Spleen (tissue), 11 donors: ENCODE data around the gene HACD2. TPM values are rescaled to one million over a fixed set of nuclear protein-coding genes. Genes with fewer than 3 reads are reported as not detected.

Experiments used
- DNase-seq: peaks from one replicate; pipeline ENCODE4 v3.0.0-alpha.2; 2020
- H3K27ac ChIP-seq, 8 donors: fragments of 200-600 bp; sonication (generic) in 7 of 8; 1 replicate in 4 of 8; 2 replicates in 4 of 8; pipeline versions ENCODE4 v1.5.0 to v1.8.0; 2016 to 2021; ENCODE audit warnings: inconsistent platforms in 4 of 8, mild to moderate bottlenecking in 4 of 8, moderate library complexity in 1 of 8
- H3K27me3 ChIP-seq, 7 donors: fragments of 200-600 bp; sonication (generic) in 6 of 7; replicated peaks in 1 of 7; 1 replicate in 4 of 7; 2 replicates in 3 of 7; pipeline versions ENCODE4 v1.5.0 to v1.8.0; 2016 to 2021; ENCODE audit warnings: inconsistent platforms in 3 of 7, mild to moderate bottlenecking in 1 of 7
- H3K36me3 ChIP-seq, 6 donors: fragments of 200-600 bp; sonication (generic) in 5 of 6; 1 replicate in 4 of 6; 2 replicates in 2 of 6; pipeline versions ENCODE4 v1.5.0 to v1.8.0; 2016 to 2021; ENCODE audit warnings: inconsistent platforms in 2 of 6
- H3K4me1 ChIP-seq, 6 donors: fragments of 200-600 bp; sonication (generic) in 5 of 6; 1 replicate in 3 of 6; 2 replicates in 3 of 6; pipeline versions ENCODE4 v1.5.0 to v1.8.0; 2016 to 2021; ENCODE audit warnings: inconsistent platforms in 3 of 6
- H3K4me3 ChIP-seq, 8 donors: fragments of 200-600 bp; sonication (generic) in 7 of 8; 1 replicate in 4 of 8; 2 replicates in 4 of 8; pipeline versions ENCODE4 v1.5.0 to v1.8.0; 2016 to 2021; ENCODE audit warnings: inconsistent platforms in 4 of 8, mild to moderate bottlenecking in 4 of 8, moderate library complexity in 2 of 8
- H3K9me3 ChIP-seq, 8 donors: fragments of 200-600 bp; sonication (generic) in 7 of 8; 1 replicate in 4 of 8; 2 replicates in 4 of 8; pipeline versions ENCODE4 v1.5.0 to v1.8.0; 2016 to 2021; ENCODE audit warnings: inconsistent platforms in 4 of 8
- CTCF ChIP-seq, 11 experiments: fragments of 200-600 bp in 7 of 11; fragments of 450-650 bp in 4 of 11; sonication (generic) in 4 of 11; IDR thresholded peaks in 8 of 11; conservative IDR thresholded peaks in 3 of 11; 1 replicate in 7 of 11; 2 replicates in 4 of 11; pipeline versions ENCODE4 v1.4.0 to v1.8.0; 2016 to 2021; ENCODE audit warnings: antibody characterized with exemption in 11 of 11, inconsistent platforms in 4 of 11, mild to moderate bottlenecking in 1 of 11
- POLR2A ChIP-seq, 3 donors: fragments of 450-650 bp; IDR thresholded peaks; one replicate each; pipeline ENCODE4 v1.5.1; 2017; ENCODE audit warnings: antibody characterized with exemption in 3 of 3, mild to moderate bottlenecking in 1 of 3
- POLR2AphosphoS5 ChIP-seq, 3 donors: sonication (generic); formaldehyde crosslinking; IDR thresholded peaks; one replicate each; pipeline ENCODE4 v1.5.1; 2017; ENCODE audit warnings: antibody characterized with exemption in 3 of 3
- WGBS, 5 donors: extraction: QIAGEN DNeasy Blood & Tissue Kit in 3 of 5; methylation state at CpG; one replicate each; pipeline versions ENCODE4 v1.1.5 to v1.1.7; 2013 to 2018; 5-methylcytosine and 5-hydroxymethylcytosine counted together
- intact Hi-C: fragments of 100-400 bp; cut with DNase I; formaldehyde crosslinking; loops from one replicate; pipeline ENCODE4 v1.15.0; 2023; ENCODE audit warnings: low total_unique reads
- polyA plus RNA-seq, 3 donors: library from polyadenylated mRNA; stranded (reverse); fragments of 200-250 nt; gene quantifications; one replicate each; pipeline ENCODE4 v1.2.1, GENCODE V29; 2013
- total RNA-seq, 7 donors: library from RNA; depleted of rRNA in 3 of 7; stranded (reverse); fragments of >200 nt in 3 of 7; fragmentation: NEBNext Ultra II Directional in 4 of 7; extraction: Animal tissue kit (Norgen Biotek cat#: 25700) in 4 of 7; gene quantifications; one replicate each; pipeline versions ENCODE4 v1.1.0 to v1.2.1, GENCODE V29; 2016 to 2021
- donor health status: healthy with polysubstance abuse.
- donor health status: DM: no; HTN: no; CAD: no; lungs with moderate emphysema.
- donor health status: DM: no; HTN: no; CAD: no.
- donor health status: Bipolar disorder and iron deficiency.
- donor health status: healthy.
- donor health status: DM: no; HTN: no; CAD: no.
- donor health status: DM: yes; HTN: yes; CAD: no.

The HACD2 gene
- total and polyA plus RNA-seq, 10 donors = 6.0 to 26.6 (median 18.9) TPM

DNA sequence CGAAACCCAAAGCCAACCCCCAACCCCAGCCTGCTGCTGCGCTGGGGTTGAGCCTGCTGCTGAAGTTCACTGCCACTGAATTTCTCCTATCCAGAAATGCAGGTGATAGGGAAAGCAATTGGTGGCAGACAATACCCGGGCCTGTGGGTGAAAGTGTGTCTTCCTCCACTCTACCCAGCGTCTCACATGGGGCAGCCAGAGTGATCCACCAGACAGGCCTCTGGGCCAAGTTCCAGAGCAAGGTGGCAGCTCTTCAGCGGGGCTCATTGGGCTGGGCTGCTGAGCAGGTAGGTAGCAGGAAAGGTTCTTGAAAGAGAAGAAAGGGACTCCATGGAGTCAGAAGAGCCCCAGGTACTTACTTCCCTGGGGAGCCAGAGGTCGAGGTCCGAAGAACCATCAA is 141.9 kb downstream of the HACD2 start:
- Histone ChIP-seq H3K9me3 (no peaks in the 10 kb centered on the region), H3K4me1 (no peaks in the 10 kb centered on the region), H3K4me3 (no peak overlapping the region), H3K36me3 (no peaks in the 10 kb centered on the region), H3K27ac (no peak overlapping the region), H3K27me3 (peaks cover 0 to 58% (median 13%) of the 10 kb centered on the region in 7 donors)
- intact Hi-C loops = no loop called here
- 82 to 93% (median 89%) methylated on average over 7 of the region's 7 CpGs for WGBS, 5 donors
- TF ChIP-seq POLR2AphosphoS5 (IDR thresholded peaks at IDR 0.05) = no peak
- no peak for TF ChIP-seq POLR2A (IDR thresholded peaks at IDR 0.05)
- TF ChIP-seq CTCF (IDR thresholded peaks at IDR 0.05 in 8 of 11, conservative IDR thresholded peaks at IDR 0.05 in 3 of 11) = no peak
- DNase-seq = no peak

DNA sequence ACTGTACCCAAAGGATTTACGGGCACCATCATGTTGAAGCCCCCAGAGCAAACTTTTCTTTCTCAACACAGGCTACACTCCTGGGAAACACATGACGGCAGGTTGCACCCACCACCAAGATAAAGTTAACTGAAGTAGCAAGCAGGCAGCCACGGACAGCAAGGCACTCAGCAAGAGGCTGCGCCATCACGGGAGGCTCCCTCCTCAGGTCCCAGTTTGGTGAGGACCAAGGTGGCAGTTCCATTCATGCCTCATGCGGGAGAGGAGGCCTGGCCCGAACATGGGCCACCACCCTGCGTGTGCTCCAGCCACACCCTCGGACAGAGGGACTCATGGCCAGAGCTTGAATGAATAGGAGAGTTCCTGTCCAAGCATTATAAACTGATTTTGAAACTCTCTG is 142.7 kb downstream of the HACD2 start:
- intact Hi-C loops = no loop called here
- H3K27ac ChIP-seq = no peak overlapping the region
- TF ChIP-seq POLR2AphosphoS5 (IDR thresholded peaks at IDR 0.05) = no peak
- no peak for TF ChIP-seq POLR2A (IDR thresholded peaks at IDR 0.05)
- no peak for TF ChIP-seq CTCF (IDR thresholded peaks at IDR 0.05 in 8 of 11, conservative IDR thresholded peaks at IDR 0.05 in 3 of 11)

More for the DNA sequence above, 142.7 kb downstream of the HACD2 start:
- WGBS, 5 donors = 78 to 94% (median 87%) methylated on average over 9 of the region's 9 CpGs
- H3K4me1 ChIP-seq = no peaks in the 10 kb centered on the region
- no peak overlapping the region for H3K4me3 ChIP-seq
- peak; percentile 45 for DNase-seq
- no peaks in the 10 kb centered on the region for H3K36me3 ChIP-seq
- no peaks in the 10 kb centered on the region for H3K9me3 ChIP-seq
- H3K27me3 ChIP-seq = peaks cover 0 to 50% (median 6%) of the 10 kb centered on the region in 7 donors

Other genes starting within 250 kb of the HACD2 start
- 10 to 100 TPM in 6 of 7 donors, 1 to 10 TPM in 1; 9.5 to 20.6 (median 13.8) TPM for gene ADCY5, start 136.0 kb downstream of the HACD2 start, total RNA-seq
- gene ADCY5, start 136.0 kb downstream of the HACD2 start, polyA plus RNA-seq = 1 to 10 TPM; 1.7 to 3.7 (median 2.0) TPM